Osteocyte (in vitro differentiated cells): Measurements from ENCODE around the gene KLHL28. TPM values are rescaled to one million over a fixed set of nuclear protein-coding genes. Genes with fewer than 3 reads are reported as not detected.

Experiments used
- DNase-seq: peaks from one replicate; pipeline ENCODE4 v3.0.0; 2021; ENCODE audit warnings: mixed read lengths; ENCODE audit not compliant: unreplicated experiment; ENCODE audit errors: extremely low spot score
- H3K27ac Mint-ChIP-seq: one replicate; pipeline ENCODE4 v1.8.0; 2021; ENCODE audit warnings: mild to moderate bottlenecking, mixed read lengths; ENCODE audit not compliant: unreplicated experiment
- H3K27me3 Mint-ChIP-seq: one replicate; pipeline ENCODE4 v1.8.0; 2021; ENCODE audit warnings: mixed read lengths; ENCODE audit not compliant: unreplicated experiment
- H3K36me3 Mint-ChIP-seq: one replicate; pipeline ENCODE4 v1.8.0; 2021; ENCODE audit warnings: mixed read lengths; ENCODE audit not compliant: unreplicated experiment
- H3K4me1 Mint-ChIP-seq: one replicate; pipeline ENCODE4 v1.8.0; 2021; ENCODE audit warnings: mixed read lengths; ENCODE audit not compliant: unreplicated experiment
- H3K4me3 Mint-ChIP-seq: one replicate; pipeline ENCODE4 v1.8.0; 2021; ENCODE audit warnings: mild to moderate bottlenecking, moderate library complexity, mixed read lengths; ENCODE audit not compliant: unreplicated experiment
- H3K9me3 Mint-ChIP-seq: one replicate; pipeline ENCODE4 v1.8.0; 2021; ENCODE audit warnings: mixed read lengths; ENCODE audit not compliant: unreplicated experiment
- CTCF ChIP-seq: fragments of 200-600 bp; sonication (generic); IDR thresholded peaks from 2 replicates; pipeline ENCODE4 v1.5.0; 2021; ENCODE audit warnings: antibody characterized with exemption, mild to moderate bottlenecking, moderate library complexity
- total RNA-seq: library from RNA; stranded (reverse); gene quantifications from 2 replicates; pipeline ENCODE4 v1.2.1, GENCODE V29; 2021

Gene KLHL28
- total RNA-seq, 1 donor from 2014 or later = 15.3 TPM

- Mint-ChIP-seq H3K27me3 (no peaks in the 10 kb centered on the region), H3K4me1 (peaks cover 64% of the 10 kb centered on the region), H3K36me3 (peaks cover 28% of the 10 kb centered on the region), H3K9me3 (peaks cover 17% of the 10 kb centered on the region), H3K27ac (no peak overlapping the region), H3K4me3 (peak overlapping the region; percentile 57)
- TF ChIP-seq CTCF = no peak
- no peak for DNase-seq
Measured at GRCh38 chr14:44966601-44967336, 5.0 kb upstream of the KLHL28 start.

GRCh38 chr14:44963775-44964380 is 2.1 kb upstream of the KLHL28 start:
- no peak for DNase-seq

GRCh38 chr14:44963044-44963528 is 1.3 kb upstream of the KLHL28 start:
- no peak overlapping the region for H3K4me3 Mint-ChIP-seq
- no peak for DNase-seq
- H3K9me3 Mint-ChIP-seq = no peaks in the 10 kb centered on the region
- H3K4me1 Mint-ChIP-seq = peaks cover 64% of the 10 kb centered on the region
- no peak overlapping the region for H3K27ac Mint-ChIP-seq
- no peak for TF ChIP-seq CTCF
- peaks cover 5% of the 10 kb centered on the region for H3K36me3 Mint-ChIP-seq
- no peaks in the 10 kb centered on the region for H3K27me3 Mint-ChIP-seq

More at GRCh38 chr14:44963775-44964380, 2.1 kb upstream of the KLHL28 start:
- Mint-ChIP-seq H3K27ac (no peak overlapping the region), H3K4me1 (peaks cover 65% of the 10 kb centered on the region), H3K9me3 (no peaks in the 10 kb centered on the region), H3K36me3 (peaks cover 10% of the 10 kb centered on the region), H3K27me3 (no peaks in the 10 kb centered on the region), H3K4me3 (no peak overlapping the region)
- no peak for TF ChIP-seq CTCF

- TF ChIP-seq CTCF = no peak
- no peaks in the 10 kb centered on the region for H3K9me3 Mint-ChIP-seq
- H3K4me3 Mint-ChIP-seq = no peak overlapping the region
- H3K4me1 Mint-ChIP-seq = peaks cover 62% of the 10 kb centered on the region
- no peak overlapping the region for H3K27ac Mint-ChIP-seq
- DNase-seq = no peak
- no peaks in the 10 kb centered on the region for H3K27me3 Mint-ChIP-seq
- H3K36me3 Mint-ChIP-seq = peaks cover 4% of the 10 kb centered on the region
Measured at GRCh38 chr14:44962334-44963043, 742 bp upstream of the KLHL28 start.

- no peak for DNase-seq
- Mint-ChIP-seq H3K4me3 (no peak overlapping the region), H3K27me3 (no peaks in the 10 kb centered on the region), H3K27ac (no peak overlapping the region), H3K4me1 (peaks cover 52% of the 10 kb centered on the region), H3K9me3 (no peaks in the 10 kb centered on the region), H3K36me3 (no peaks in the 10 kb centered on the region)
- no peak for TF ChIP-seq CTCF
Measured at GRCh38 chr14:44961151-44961553, 595 bp downstream of the KLHL28 start.
